B cell (primary cell): Measurements from ENCODE around the gene CDK18. TPM values are rescaled to one million over a fixed set of nuclear protein-coding genes. Genes with fewer than 3 reads are reported as not detected.

Experiments used
- ATAC-seq: fragments of 200-7000 bp; cut with Tn5 transposase; one replicate; pipeline ENCODE4 v1.10.0; 2021; ENCODE audit warnings: low read depth, mild to moderate bottlenecking, moderate number of reproducible peaks, moderate library complexity
- CTCF ChIA-PET: fragments of 350-600 bp; sonication (Branson Sonifier 250); formaldehyde crosslinking; loops from one replicate; lab custom pipeline; 2021; ENCODE audit warnings: antibody characterized with exemption, inconsistent platforms; lab: Charles Lee
- POLR2A ChIA-PET: fragments of 350-600 bp; sonication (Branson Sonifier 250); formaldehyde crosslinking; loops from one replicate; lab custom pipeline; 2021; ENCODE audit warnings: antibody characterized with exemption; lab: Charles Lee
- DNase-seq: peaks from one replicate; pipeline ENCODE4 v3.0.0; 2013
- H2AFZ ChIP-seq: 2 replicates; pipeline ENCODE4 v1.6.1; 2012; ENCODE audit warnings: mild to moderate bottlenecking, low read depth, low read length; ENCODE audit not compliant: insufficient read depth, poor library complexity, severe bottlenecking
- H3K27ac ChIP-seq, 2 donors: 1 replicate in 1 of 2; 2 replicates in 1 of 2; pipeline ENCODE4 v1.5.1; 2012 to 2013; ENCODE audit warnings: low read length in 2 of 2, mild to moderate bottlenecking in 2 of 2, moderate library complexity in 1 of 2
- H3K27me3 ChIP-seq, 4 experiments: fragments of 200-600 bp in 1 of 4; sonication (generic) in 1 of 4; replicated peaks in 1 of 4; 1 replicate in 2 of 4; 2 replicates in 2 of 4; pipeline versions ENCODE4 v1.6.1 to v1.7.0; 2013 to 2016; ENCODE audit warnings: low read length in 3 of 4, mild to moderate bottlenecking in 2 of 4, mixed read lengths in 1 of 4, moderate library complexity in 1 of 4; ENCODE audit not compliant: insufficient read depth in 4 of 4, control insufficient read depth in 3 of 4; ENCODE audit errors: control extremely low read depth in 1 of 4
- H3K36me3 ChIP-seq, 2 experiments: replicated peaks in 1 of 2; 1 replicate in 1 of 2; 2 replicates in 1 of 2; pipeline versions ENCODE4 v1.6.1 to v1.7.1; 2013; ENCODE audit warnings: low read length in 1 of 2; ENCODE audit not compliant: insufficient read depth in 2 of 2, control insufficient read depth in 1 of 2; ENCODE audit errors: control extremely low read depth in 1 of 2, extremely low read depth in 1 of 2
- H3K4me1 ChIP-seq, 2 donors: fragments of 200-600 bp in 1 of 2; sonication (generic) in 1 of 2; 1 replicate in 1 of 2; 2 replicates in 1 of 2; pipeline versions ENCODE4 v1.5.1 to v1.6.1; 2013 to 2017; ENCODE audit warnings: low read length in 2 of 2; ENCODE audit not compliant: control insufficient read depth in 2 of 2, insufficient read depth in 2 of 2
- H3K4me2 ChIP-seq: replicated peaks from 2 replicates; pipeline ENCODE3; 2012; ENCODE audit warnings: mild to moderate bottlenecking, low read depth, low read length; ENCODE audit not compliant: poor library complexity, severe bottlenecking
- H3K4me3 ChIP-seq, 5 experiments: fragments of 200-600 bp in 1 of 5; sonication (generic) in 1 of 5; 1 replicate in 3 of 5; 2 replicates in 2 of 5; pipeline versions ENCODE4 v1.5.1 to v1.7.0; 2011 to 2016; ENCODE audit warnings: low read length in 4 of 5, mild to moderate bottlenecking in 4 of 5, low read depth in 2 of 5, control low read depth in 1 of 5, moderate library complexity in 1 of 5; ENCODE audit not compliant: insufficient read depth in 1 of 5; ENCODE audit errors: control extremely low read depth in 1 of 5, extremely low read depth in 1 of 5
- H3K79me2 ChIP-seq: fragments of 200-600 bp; sonication (generic); one replicate; pipeline ENCODE4 v1.6.0; 2016; ENCODE audit warnings: low read length; ENCODE audit not compliant: control insufficient read depth, insufficient read depth
- H3K9ac ChIP-seq: fragments of 200-600 bp; sonication (generic); 2 replicates; pipeline ENCODE4 v1.6.1; 2017; ENCODE audit warnings: mild to moderate bottlenecking, low read length, moderate library complexity
- H3K9me3 ChIP-seq, 3 donors: one replicate each; pipeline versions ENCODE4 v1.6.1 to v1.7.1; 2013; ENCODE audit warnings: low read length in 2 of 3; ENCODE audit not compliant: control insufficient read depth in 2 of 3, insufficient read depth in 1 of 3; ENCODE audit errors: control extremely low read depth in 1 of 3
- H4K20me1 ChIP-seq: 2 replicates; pipeline ENCODE4 v1.6.0; 2012; ENCODE audit warnings: mild to moderate bottlenecking, low read length; ENCODE audit not compliant: insufficient read depth, control insufficient read depth, poor library complexity, severe bottlenecking
- H3K27ac Mint-ChIP-seq: one replicate; pipeline ENCODE4 v1.8.0; 2021; ENCODE audit warnings: mixed read lengths
- H3K27me3 Mint-ChIP-seq: one replicate; pipeline ENCODE4 v1.8.0; 2021; ENCODE audit warnings: mixed read lengths
- H3K4me1 Mint-ChIP-seq: one replicate; pipeline ENCODE4 v1.8.0; 2021; ENCODE audit warnings: mixed read lengths
- H3K4me3 Mint-ChIP-seq: one replicate; pipeline ENCODE4 v1.8.0; 2021; ENCODE audit warnings: mixed read lengths
- H3K9me3 Mint-ChIP-seq: one replicate; pipeline ENCODE4 v1.8.0; 2022; ENCODE audit warnings: mixed read lengths; ENCODE audit not compliant: insufficient read depth
- CTCF ChIP-seq: fragments of 200-600 bp; IDR thresholded peaks from one replicate; pipeline ENCODE4 v1.8.0; 2022; ENCODE audit warnings: antibody characterized with exemption, mild to moderate bottlenecking
- EZH2 ChIP-seq: IDR thresholded peaks from 2 replicates; pipeline ENCODE4 v1.6.1; 2012; ENCODE audit warnings: borderline replicate concordance, low read depth, mild to moderate bottlenecking, moderate library complexity, low read length; ENCODE audit not compliant: insufficient read depth, poor library complexity, severe bottlenecking
- WGBS: methylation state at CpG from one replicate; pipeline ENCODE4 v1.1.5; 2013; ENCODE audit warnings: missing lambda C conversion rate; ENCODE audit not compliant: insufficient coverage; 5-methylcytosine and 5-hydroxymethylcytosine counted together
- intact Hi-C: fragments of 100-400 bp; cut with micrococcal nuclease; formaldehyde crosslinking; loops from one replicate; pipeline ENCODE4 v1.10.0; 2022
- polyA plus RNA-seq: library from polyadenylated mRNA; depleted of rRNA; stranded (reverse); fragments of >200 nt; gene quantifications from 2 replicates; pipeline ENCODE4 v1.2.3, GENCODE V29; 2012
- total RNA-seq, 2 donors: library from RNA; stranded (reverse); fragments of 120-200 nt in 1 of 2; gene quantifications; 1 replicate in 1 of 2; 2 replicates in 1 of 2; pipeline versions ENCODE4 v1.2.3 to v1.2.4, GENCODE V29; 2013 to 2022

CDK18 gene
- total and polyA plus RNA-seq, 2 donors (not counting 1 experiment from before 2014, with no cell fraction given): 3.8 to 4.7 TPM

DNA sequence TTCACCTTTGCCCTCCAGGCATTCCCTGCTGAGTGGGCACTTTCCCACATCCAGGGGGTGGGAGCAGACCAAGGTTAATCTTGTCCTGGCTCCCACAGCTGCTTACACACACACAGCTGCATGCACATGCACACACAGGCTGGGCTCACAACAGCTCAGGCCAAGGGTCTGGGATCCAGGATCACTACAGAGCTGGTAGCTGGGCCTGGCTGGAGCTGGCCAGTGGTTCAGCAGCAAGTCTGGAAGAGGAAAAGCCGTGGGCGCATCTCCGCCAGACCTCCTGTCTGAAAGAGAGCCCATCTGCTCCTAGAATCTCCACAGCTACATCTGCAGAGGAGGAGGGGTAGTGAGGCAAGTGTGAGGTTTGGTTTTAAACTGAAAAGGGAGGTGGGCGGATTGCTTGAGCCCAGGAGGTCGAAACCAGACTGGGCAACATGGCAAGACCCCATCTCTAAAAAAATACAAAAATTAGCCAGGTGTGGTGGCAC is 3.8 kb downstream of the CDK18 start:
- H3K27me3 ChIP-seq: peaks cover 0 to 10% (median 2%) of the 10 kb centered on the region in 4 experiments
- ChIA-PET POLR2A (no interaction called here), CTCF (interaction anchor here (1.2 to 2.7 kb wide), 3 partner anchors 15 to 154 kb away, joined by 3 to 14 read pairs (median 9); no protein-coding TSS in a partner anchor)
- H4K20me1 ChIP-seq: no peaks in the 10 kb centered on the region
- H3K9ac ChIP-seq: no peak overlapping the region
- ATAC-seq (no peak), DNase-seq (no peak)
- no peak overlapping the region for H3K27ac ChIP-seq
- H3K4me1 ChIP-seq: peaks cover 8 to 12% of the 10 kb centered on the region in 2 donors
- TF ChIP-seq EZH2: no peak
- no peak for TF ChIP-seq CTCF
- no peak overlapping the region for H3K4me2 ChIP-seq
- H3K4me3 ChIP-seq: no peak overlapping the region
- intact Hi-C loops: no loop called here
- WGBS: no CpG with 5 or more reads among the region's 5 CpGs
- H2AFZ ChIP-seq: no peak overlapping the region
- H3K9me3 Mint-ChIP-seq: no peaks in the 10 kb centered on the region
- no peaks in the 10 kb centered on the region for H3K36me3 ChIP-seq
- no peaks in the 10 kb centered on the region for H3K9me3 ChIP-seq
- H3K27ac Mint-ChIP-seq: no peak overlapping the region
- H3K4me3 Mint-ChIP-seq: no peak overlapping the region
- H3K79me2 ChIP-seq: no peaks in the 10 kb centered on the region
- H3K27me3 Mint-ChIP-seq: peaks cover 3% of the 10 kb centered on the region
- peaks cover 13% of the 10 kb centered on the region for H3K4me1 Mint-ChIP-seq

DNA sequence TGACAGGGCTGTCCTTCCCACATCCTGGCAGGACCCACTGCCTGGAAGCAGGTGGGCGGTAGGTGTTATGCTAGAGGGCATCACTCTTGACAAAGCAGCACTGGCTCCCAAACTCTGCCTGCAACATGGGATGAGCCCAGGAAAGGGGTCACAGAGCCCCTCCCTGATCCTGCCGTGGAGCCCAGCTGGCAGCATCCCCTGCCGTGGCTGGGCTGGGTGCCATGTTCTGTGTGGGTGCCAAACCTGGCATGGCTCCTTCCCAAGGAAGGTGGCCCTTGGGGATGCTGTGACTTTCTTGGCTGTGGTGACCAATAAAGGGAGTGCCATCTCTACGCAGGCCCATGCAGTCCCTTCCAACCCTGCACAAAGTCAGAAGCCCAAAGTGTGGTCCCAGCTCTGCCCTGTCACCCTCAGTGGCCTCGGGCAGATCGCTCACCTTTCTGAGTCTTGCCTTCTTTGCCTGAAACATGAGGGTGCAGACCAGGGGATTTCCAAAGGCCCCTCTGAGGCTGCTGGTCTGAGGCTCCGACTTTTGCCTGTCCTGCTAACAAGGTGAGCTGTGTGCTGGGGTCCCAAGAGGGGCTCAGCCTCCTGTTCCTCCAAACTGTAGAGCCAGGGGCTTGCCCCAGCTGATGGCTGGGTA is 6.0 kb downstream of the CDK18 start:
- H3K27me3 ChIP-seq: peaks cover 0 to 4% (median under 1%) of the 10 kb centered on the region in 4 experiments
- intact Hi-C loops: no loop called here
- Mint-ChIP-seq H3K4me1 (peaks cover 7% of the 10 kb centered on the region), H3K9me3 (no peaks in the 10 kb centered on the region), H3K27ac (no peak overlapping the region), H3K4me3 (no peak overlapping the region), H3K27me3 (peaks cover 3% of the 10 kb centered on the region)
- no peaks in the 10 kb centered on the region for H3K36me3 ChIP-seq
- no peak overlapping the region for H3K4me2 ChIP-seq
- no peak for DNase-seq
- no peak overlapping the region for H3K4me3 ChIP-seq
- H3K9ac ChIP-seq: no peak overlapping the region
- peaks cover 2 to 4% of the 10 kb centered on the region in 2 donors for H3K4me1 ChIP-seq
- no peaks in the 10 kb centered on the region for H4K20me1 ChIP-seq
- H2AFZ ChIP-seq: no peak overlapping the region
- TF ChIP-seq EZH2: no peak
- TF ChIP-seq CTCF: no peak
- ChIA-PET POLR2A (no interaction called here), CTCF (interaction anchor here (1.4 to 2.1 kb wide), 3 partner anchors 8 to 23 kb away, joined by 3 to 8 read pairs (median 5); no protein-coding TSS in a partner anchor)
- no peaks in the 10 kb centered on the region for H3K9me3 ChIP-seq
- no peak for ATAC-seq
- no peak overlapping the region for H3K27ac ChIP-seq
- 85% methylated on average over 7 of the region's 7 CpGs for WGBS
- H3K79me2 ChIP-seq: no peaks in the 10 kb centered on the region
